Astrocyte (in vitro differentiated cells and primary cell): ENCODE data around the gene LIMS2. TPM values are rescaled to one million over a fixed set of nuclear protein-coding genes. Genes with fewer than 3 reads are reported as not detected.

ENCODE experiments used
- DNase-seq: peaks from one replicate; pipeline ENCODE4 v3.0.0-alpha.2; 2010; ENCODE audit warnings: low read depth
- FAIRE-seq: peaks from 2 replicates; lab custom pipeline; 2011; peaks lifted over from hg19 to GRCh38; lab: Jason Lieb, UNC
- H2AFZ ChIP-seq: 2 replicates; pipeline ENCODE4 v1.6.0; 2012; ENCODE audit warnings: low read depth, low read length, inconsistent platforms
- H3K27ac ChIP-seq: 2 replicates; pipeline ENCODE4 v1.5.1; 2011; ENCODE audit warnings: low read depth, low read length, inconsistent platforms
- H3K27me3 ChIP-seq: 2 replicates; pipeline ENCODE4 v1.6.0; 2011; ENCODE audit warnings: low read length, inconsistent platforms; ENCODE audit not compliant: insufficient read depth
- H3K36me3 ChIP-seq: 2 replicates; pipeline ENCODE4 v1.5.1; 2011; ENCODE audit warnings: low read length, inconsistent platforms; ENCODE audit not compliant: insufficient read depth
- H3K4me1 ChIP-seq: 2 replicates; pipeline ENCODE4 v1.5.1; 2011; ENCODE audit warnings: low read length, inconsistent platforms; ENCODE audit not compliant: insufficient read depth
- H3K4me2 ChIP-seq: 2 replicates; pipeline ENCODE4 v1.6.0; 2012; ENCODE audit warnings: low read length, inconsistent platforms
- H3K4me3 ChIP-seq: 2 replicates; pipeline ENCODE4 v1.5.1; 2011; ENCODE audit warnings: low read depth, mild to moderate bottlenecking, low read length, inconsistent platforms; ENCODE audit not compliant: insufficient read depth
- H3K79me2 ChIP-seq: 2 replicates; pipeline ENCODE4 v1.6.0; 2012; ENCODE audit warnings: mild to moderate bottlenecking, low read length, inconsistent platforms; ENCODE audit not compliant: insufficient read depth
- H3K9ac ChIP-seq: 2 replicates; pipeline ENCODE4 v1.6.0; 2012; ENCODE audit warnings: mild to moderate bottlenecking, low read length, inconsistent platforms
- H3K9me3 ChIP-seq: 2 replicates; pipeline ENCODE4 v1.5.1; 2012; ENCODE audit warnings: low read depth, mild to moderate bottlenecking, low read length, inconsistent platforms; ENCODE audit not compliant: insufficient read depth
- H4K20me1 ChIP-seq: 2 replicates; pipeline ENCODE4 v1.6.0; 2012; ENCODE audit warnings: low read length, inconsistent platforms; ENCODE audit not compliant: insufficient read depth
- H3K27ac Mint-ChIP-seq: one replicate; pipeline ENCODE4 v1.8.0; 2021; ENCODE audit warnings: mild to moderate bottlenecking, mixed read lengths; ENCODE audit not compliant: unreplicated experiment
- H3K27me3 Mint-ChIP-seq: one replicate; pipeline ENCODE4 v1.8.0; 2021; ENCODE audit warnings: low read depth, mixed read lengths; ENCODE audit not compliant: unreplicated experiment
- H3K36me3 Mint-ChIP-seq: one replicate; pipeline ENCODE4 v1.8.0; 2021; ENCODE audit warnings: low read depth, mixed read lengths; ENCODE audit not compliant: unreplicated experiment
- H3K4me1 Mint-ChIP-seq: one replicate; pipeline ENCODE4 v1.8.0; 2021; ENCODE audit warnings: low read depth, mixed read lengths; ENCODE audit not compliant: unreplicated experiment
- H3K4me3 Mint-ChIP-seq: one replicate; pipeline ENCODE4 v1.8.0; 2021; ENCODE audit warnings: mild to moderate bottlenecking, moderate library complexity, mixed read lengths; ENCODE audit not compliant: unreplicated experiment
- H3K9me3 Mint-ChIP-seq: one replicate; pipeline ENCODE4 v1.8.0; 2021; ENCODE audit warnings: mild to moderate bottlenecking, mixed read lengths; ENCODE audit not compliant: unreplicated experiment
- CTCF ChIP-seq: IDR thresholded peaks from 2 replicates; pipeline ENCODE4 v1.5.1; 2011; ENCODE audit warnings: low read depth, mild to moderate bottlenecking, inconsistent platforms, low read length, moderate library complexity; ENCODE audit not compliant: insufficient read depth
- EZH2 ChIP-seq: IDR thresholded peaks from 2 replicates; pipeline ENCODE4 v1.6.1; 2012; ENCODE audit warnings: mild to moderate bottlenecking, low read length, inconsistent platforms; ENCODE audit not compliant: insufficient read depth
- total RNA-seq: library from RNA; stranded (reverse); gene quantifications from 2 replicates; pipeline ENCODE4 v1.2.1, GENCODE V29; 2021

The LIMS2 gene
- total RNA-seq, 1 donor from 2014 or later: 73.3 TPM

GRCh38 chr2:127631997-127632581 is 43.2 kb downstream of the LIMS2 start:
- no peak overlapping the region for H3K4me3 Mint-ChIP-seq
- DNase-seq (no peak), FAIRE-seq (no peak)
- no peaks in the 10 kb centered on the region for H3K9me3 Mint-ChIP-seq
- Histone ChIP-seq H3K79me2 (no peaks in the 10 kb centered on the region), H3K36me3 (no peaks in the 10 kb centered on the region), H3K27me3 (no peaks in the 10 kb centered on the region), H4K20me1 (no peaks in the 10 kb centered on the region), H3K27ac (no peak overlapping the region), H3K4me1 (peaks cover 3% of the 10 kb centered on the region), H2AFZ (no peak overlapping the region), H3K4me3 (no peak overlapping the region), H3K4me2 (no peak overlapping the region), H3K9ac (no peak overlapping the region), H3K9me3 (no peaks in the 10 kb centered on the region)
- TF ChIP-seq EZH2 (no peak), CTCF (no peak)
- peaks cover 6% of the 10 kb centered on the region for H3K4me1 Mint-ChIP-seq
- peaks cover 1% of the 10 kb centered on the region for H3K27me3 Mint-ChIP-seq
- H3K27ac Mint-ChIP-seq: no peak overlapping the region
- peaks cover 2% of the 10 kb centered on the region for H3K36me3 Mint-ChIP-seq

GRCh38 chr2:127631541-127631996 is 43.8 kb downstream of the LIMS2 start:
- no peak for TF ChIP-seq EZH2
- TF ChIP-seq CTCF: no peak
- no peak for DNase-seq
- Mint-ChIP-seq H3K36me3 (peaks cover 2% of the 10 kb centered on the region), H3K27me3 (peaks cover 4% of the 10 kb centered on the region), H3K9me3 (no peaks in the 10 kb centered on the region), H3K27ac (no peak overlapping the region), H3K4me1 (peaks cover 6% of the 10 kb centered on the region), H3K4me3 (no peak overlapping the region)
- Histone ChIP-seq H3K27ac (no peak overlapping the region), H3K27me3 (no peaks in the 10 kb centered on the region), H2AFZ (no peak overlapping the region), H3K79me2 (no peaks in the 10 kb centered on the region), H3K4me3 (no peak overlapping the region), H3K36me3 (no peaks in the 10 kb centered on the region), H3K9ac (no peak overlapping the region), H3K4me2 (no peak overlapping the region), H4K20me1 (no peaks in the 10 kb centered on the region), H3K9me3 (no peaks in the 10 kb centered on the region), H3K4me1 (no peaks in the 10 kb centered on the region)
- no peak for FAIRE-seq

- FAIRE-seq (no peak), DNase-seq (no peak)
- H3K9me3 ChIP-seq: no peaks in the 10 kb centered on the region
- no peak overlapping the region for H3K4me2 ChIP-seq
- H3K4me1 Mint-ChIP-seq: peaks cover 6% of the 10 kb centered on the region
- H3K27me3 Mint-ChIP-seq: peaks cover 8% of the 10 kb centered on the region
- H3K27ac ChIP-seq: no peak overlapping the region
- H3K36me3 ChIP-seq: no peaks in the 10 kb centered on the region
- no peak overlapping the region for H3K27ac Mint-ChIP-seq
- H3K4me3 Mint-ChIP-seq: no peak overlapping the region
- H4K20me1 ChIP-seq: no peaks in the 10 kb centered on the region
- H3K36me3 Mint-ChIP-seq: peaks cover 2% of the 10 kb centered on the region
- H3K4me3 ChIP-seq: no peak overlapping the region
- H3K4me1 ChIP-seq: no peaks in the 10 kb centered on the region
- no peaks in the 10 kb centered on the region for H3K27me3 ChIP-seq
- no peak overlapping the region for H3K9ac ChIP-seq
- no peaks in the 10 kb centered on the region for H3K79me2 ChIP-seq
- no peak overlapping the region for H2AFZ ChIP-seq
- no peaks in the 10 kb centered on the region for H3K9me3 Mint-ChIP-seq
- no peak for TF ChIP-seq CTCF
- TF ChIP-seq EZH2: no peak
Observed at GRCh38 chr2:127630864-127631540, 44.3 kb downstream of the LIMS2 start.
